Measurements from ENCODE around the gene TSR1.

Gene TSR1

GRCh38 chr17:2369039-2369438 is 32.8 kb upstream of the TSR1 start:
- no peak for DNase-seq (ENCODE audit: low spot score)

- DNase-seq (ENCODE audit: low spot score): no peak
Measured at GRCh38 chr17:2368359-2368758, 32.1 kb upstream of the TSR1 start.

- DNase-seq (ENCODE audit: low spot score): no peak
Measured at GRCh38 chr17:2366747-2367494, 30.7 kb upstream of the TSR1 start.

GRCh38 chr17:2365132-2365531 is 28.9 kb upstream of the TSR1 start:
- no peak for DNase-seq (ENCODE audit: low spot score)

- DNase-seq (ENCODE audit: low spot score): no peak
Measured at GRCh38 chr17:2364763-2365116, 28.5 kb upstream of the TSR1 start.

- DNase-seq (ENCODE audit: low spot score): no peak
Measured at GRCh38 chr17:2363851-2364762, 27.9 kb upstream of the TSR1 start.

GRCh38 chr17:2363318-2363717 is 27.1 kb upstream of the TSR1 start:
- no peak for DNase-seq (ENCODE audit: low spot score)

GRCh38 chr17:2362881-2363280 is 26.6 kb upstream of the TSR1 start:
- DNase-seq (ENCODE audit: low spot score): no peak

GRCh38 chr17:2362416-2362815 is 26.2 kb upstream of the TSR1 start:
- DNase-seq (ENCODE audit: low spot score): no peak

GRCh38 chr17:2362016-2362415 is 25.8 kb upstream of the TSR1 start:
- no peak for DNase-seq (ENCODE audit: low spot score)

- no peak for DNase-seq (ENCODE audit: low spot score)
Measured at GRCh38 chr17:2361010-2361760, 24.9 kb upstream of the TSR1 start.

GRCh38 chr17:2357931-2358434 is 21.7 kb upstream of the TSR1 start:
- no peak for DNase-seq (ENCODE audit: low spot score)

- no peak for DNase-seq (ENCODE audit: low spot score)
Measured at GRCh38 chr17:2357237-2357636, 21.0 kb upstream of the TSR1 start.

GRCh38 chr17:2354311-2354710 is 18.1 kb upstream of the TSR1 start:
- no peak for DNase-seq (ENCODE audit: low spot score)

- DNase-seq (ENCODE audit: low spot score): no peak
Measured at GRCh38 chr17:2351269-2351668, 15.0 kb upstream of the TSR1 start.

- DNase-seq (ENCODE audit: low spot score): no peak
Measured at GRCh38 chr17:2347805-2348685, 11.8 kb upstream of the TSR1 start.

GRCh38 chr17:2346475-2346874 is 10.2 kb upstream of the TSR1 start:
- DNase-seq (ENCODE audit: low spot score): no peak

GRCh38 chr17:2344528-2344927 is 8.3 kb upstream of the TSR1 start:
- DNase-seq (ENCODE audit: low spot score): no peak

GRCh38 chr17:2343421-2343820 is 7.2 kb upstream of the TSR1 start:
- no peak for DNase-seq (ENCODE audit: low spot score)

GRCh38 chr17:2338315-2338657 is 2.0 kb upstream of the TSR1 start:
- no peak for DNase-seq (ENCODE audit: low spot score)

- no peak for DNase-seq (ENCODE audit: low spot score)
Measured at GRCh38 chr17:2337544-2338314, 1.5 kb upstream of the TSR1 start.
